ENCODE measurements around the gene VPS35L. TPM values are rescaled to one million over a fixed set of nuclear protein-coding genes. Genes with fewer than 3 reads are reported as not detected.

VPS35L gene
- total RNA-seq, 2 experiments from 2014 or later, result 25.8 to 28.3 TPM

DNA sequence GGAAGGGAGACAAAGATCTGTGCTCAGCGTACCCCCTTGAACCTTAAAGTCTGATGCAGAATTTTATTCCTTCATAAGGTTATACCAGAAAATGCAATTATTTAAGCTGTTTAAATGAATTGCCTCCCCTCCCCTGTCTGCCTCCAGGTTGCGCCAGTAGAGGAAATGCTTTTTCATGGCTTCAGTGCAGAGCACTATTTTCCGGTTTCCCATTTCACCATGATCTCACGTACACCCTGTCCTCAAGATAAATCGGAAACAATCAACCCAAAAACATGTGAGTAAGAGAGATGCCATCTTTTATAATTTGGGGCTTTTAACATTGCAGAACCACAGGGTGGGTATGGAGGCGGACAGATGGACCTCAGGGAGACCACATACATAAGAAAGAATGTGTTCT is 178.0 kb downstream of the VPS35L start:
- Mint-ChIP-seq H3K4me3 (no peak overlapping the region), H3K27ac (no peak overlapping the region), H3K9me3 (no peaks in the 10 kb centered on the region), H3K4me1 (ENCODE audit: low read depth) (no peaks in the 10 kb centered on the region), H3K36me3 (ENCODE audit: low read depth) (no peaks in the 10 kb centered on the region), H3K27me3 (no peaks in the 10 kb centered on the region)
- ChIA-PET CTCF (interaction anchor here (0.6 kb wide), 1 partner anchor 12 kb away, joined by 3 read pairs; no protein-coding TSS in a partner anchor), POLR2A (no interaction called here)
- no peak for DNase-seq
- no peak for ATAC-seq (ENCODE audit: poor library complexity)
- no peak overlapping the region for H3K27ac ChIP-seq (ENCODE audit: low read depth in 1 of 2, low read length in 2 of 2)
- intact Hi-C loops (cut with DNase I, micrococcal nuclease), result no loop called here
- TF ChIP-seq, protein P1, sequence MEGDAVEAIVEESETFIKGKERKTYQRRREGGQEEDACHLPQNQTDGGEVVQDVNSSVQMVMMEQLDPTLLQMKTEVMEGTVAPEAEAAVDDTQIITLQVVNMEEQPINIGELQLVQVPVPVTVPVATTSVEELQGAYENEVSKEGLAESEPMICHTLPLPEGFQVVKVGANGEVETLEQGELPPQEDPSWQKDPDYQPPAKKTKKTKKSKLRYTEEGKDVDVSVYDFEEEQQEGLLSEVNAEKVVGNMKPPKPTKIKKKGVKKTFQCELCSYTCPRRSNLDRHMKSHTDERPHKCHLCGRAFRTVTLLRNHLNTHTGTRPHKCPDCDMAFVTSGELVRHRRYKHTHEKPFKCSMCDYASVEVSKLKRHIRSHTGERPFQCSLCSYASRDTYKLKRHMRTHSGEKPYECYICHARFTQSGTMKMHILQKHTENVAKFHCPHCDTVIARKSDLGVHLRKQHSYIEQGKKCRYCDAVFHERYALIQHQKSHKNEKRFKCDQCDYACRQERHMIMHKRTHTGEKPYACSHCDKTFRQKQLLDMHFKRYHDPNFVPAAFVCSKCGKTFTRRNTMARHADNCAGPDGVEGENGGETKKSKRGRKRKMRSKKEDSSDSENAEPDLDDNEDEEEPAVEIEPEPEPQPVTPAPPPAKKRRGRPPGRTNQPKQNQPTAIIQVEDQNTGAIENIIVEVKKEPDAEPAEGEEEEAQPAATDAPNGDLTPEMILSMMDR (IDR thresholded peaks at IDR 0.05), result no peak
- no peaks in the 10 kb centered on the region for H3K36me3 ChIP-seq (ENCODE audit: insufficient read depth, low read length)
- no peak overlapping the region for H3K4me3 ChIP-seq (ENCODE audit: low read length)
- no peaks in the 10 kb centered on the region for H3K9me3 ChIP-seq (ENCODE audit: control insufficient read depth in 1 of 2, insufficient read depth in 1 of 2, low read length in 2 of 2)
- H3K4me1 ChIP-seq (ENCODE audit: insufficient read depth, low read length), result no peaks in the 10 kb centered on the region
- H3K27me3 ChIP-seq (ENCODE audit: control insufficient read depth in 1 of 2, insufficient read depth in 2 of 2, low read length in 2 of 2), result no peaks in the 10 kb centered on the region

DNA sequence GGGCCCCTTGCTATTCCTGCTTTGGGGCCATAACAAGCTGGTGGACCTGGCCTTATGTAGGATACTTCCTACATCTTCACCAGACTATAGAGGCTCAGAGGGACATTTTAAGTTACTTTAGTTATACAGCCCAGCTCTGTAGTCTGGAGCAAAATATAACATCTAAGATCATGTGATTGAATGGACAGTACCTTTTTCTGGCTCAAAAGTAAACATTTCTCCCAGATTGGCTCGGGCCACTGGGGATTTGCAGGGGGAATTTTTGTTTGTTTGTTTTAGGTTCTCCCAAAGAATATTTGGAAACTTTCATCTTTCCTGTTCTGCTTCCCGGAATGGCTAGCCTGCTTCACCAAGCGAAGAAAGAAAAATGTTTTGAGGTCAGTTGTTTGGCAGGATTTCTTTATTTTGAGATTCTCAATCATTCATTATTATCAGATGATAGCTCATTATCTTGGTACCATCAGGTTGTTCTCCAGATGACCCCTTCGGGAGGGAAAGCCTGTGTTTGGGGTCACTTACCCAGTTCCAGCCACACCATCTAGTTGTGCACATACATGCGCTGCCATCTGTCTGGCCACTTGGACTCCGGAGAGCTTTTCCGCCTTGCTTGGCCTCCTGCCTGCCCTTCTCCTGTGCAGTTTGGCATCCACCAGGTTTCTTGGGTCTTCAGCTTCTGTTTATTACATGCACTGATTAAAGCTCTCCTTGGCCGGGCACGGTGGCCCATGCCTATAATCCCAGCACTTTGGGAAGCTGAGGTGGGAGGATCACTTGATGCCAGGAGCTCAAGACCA is 179.8 kb downstream of the VPS35L start:
- CTCF ChIA-PET, result no interaction called here
- Histone ChIP-seq H3K27ac (ENCODE audit: low read depth in 1 of 2, low read length in 2 of 2) (no peak overlapping the region), H3K4me1 (ENCODE audit: insufficient read depth, low read length) (no peaks in the 10 kb centered on the region), H3K36me3 (ENCODE audit: insufficient read depth, low read length) (no peaks in the 10 kb centered on the region), H3K4me3 (ENCODE audit: low read length) (no peak overlapping the region), H3K9me3 (ENCODE audit: control insufficient read depth in 1 of 2, insufficient read depth in 1 of 2, low read length in 2 of 2) (no peaks in the 10 kb centered on the region), H3K27me3 (ENCODE audit: control insufficient read depth in 1 of 2, insufficient read depth in 2 of 2, low read length in 2 of 2) (no peaks in the 10 kb centered on the region)
- POLR2A ChIA-PET, result no interaction called here
- ATAC-seq (ENCODE audit: poor library complexity) (no peak), DNase-seq (no peak)
- H3K9me3 Mint-ChIP-seq, result no peaks in the 10 kb centered on the region
- H3K36me3 Mint-ChIP-seq (ENCODE audit: low read depth), result no peaks in the 10 kb centered on the region
- no peaks in the 10 kb centered on the region for H3K4me1 Mint-ChIP-seq (ENCODE audit: low read depth)
- no peak overlapping the region for H3K27ac Mint-ChIP-seq
- no peaks in the 10 kb centered on the region for H3K27me3 Mint-ChIP-seq
- no peak overlapping the region for H3K4me3 Mint-ChIP-seq
- TF ChIP-seq, protein P1 (IDR thresholded peaks at IDR 0.05), result no peak
- intact Hi-C loops (cut with DNase I, micrococcal nuclease), result no loop called here

DNA sequence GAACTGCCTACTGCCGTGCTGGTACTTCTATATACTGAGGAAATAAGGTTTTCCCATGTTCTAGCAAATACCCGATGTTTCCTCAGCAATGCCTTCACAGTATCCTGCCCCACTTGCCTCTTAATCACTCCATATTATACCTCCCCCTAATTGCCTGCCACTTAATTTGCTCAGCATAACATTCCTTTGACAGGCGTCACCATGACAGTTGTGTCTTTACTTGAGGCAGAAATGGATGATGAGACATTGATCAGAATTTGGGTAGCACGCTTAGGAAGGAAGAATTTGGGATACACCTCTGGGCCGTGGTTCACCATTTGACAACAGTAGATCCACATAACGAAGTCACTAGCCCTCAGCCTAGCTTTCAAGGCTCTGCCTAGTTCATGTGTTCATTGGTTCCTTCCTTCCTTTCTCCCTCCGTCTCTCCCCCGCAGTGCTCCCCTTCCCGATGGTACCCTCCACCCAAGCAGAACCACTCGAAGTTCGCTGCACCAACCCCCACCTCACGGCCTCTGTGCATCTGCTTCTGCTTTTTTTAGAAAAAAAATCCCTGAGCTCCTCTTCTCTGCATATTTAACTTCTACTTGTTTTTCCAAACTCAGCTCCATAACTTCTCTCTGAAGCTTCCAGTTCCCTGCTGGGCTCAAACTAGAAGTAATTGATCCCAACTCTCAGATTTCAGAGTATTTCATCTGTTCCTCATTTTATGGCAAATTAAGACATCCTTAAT is 182.0 kb downstream of the VPS35L start:
- Histone ChIP-seq H3K36me3 (ENCODE audit: insufficient read depth, low read length) (no peaks in the 10 kb centered on the region), H3K9me3 (ENCODE audit: control insufficient read depth in 1 of 2, insufficient read depth in 1 of 2, low read length in 2 of 2) (no peaks in the 10 kb centered on the region), H3K27me3 (ENCODE audit: control insufficient read depth in 1 of 2, insufficient read depth in 2 of 2, low read length in 2 of 2) (no peaks in the 10 kb centered on the region), H3K4me1 (ENCODE audit: insufficient read depth, low read length) (no peaks in the 10 kb centered on the region), H3K27ac (ENCODE audit: low read depth in 1 of 2, low read length in 2 of 2) (no peak overlapping the region), H3K4me3 (ENCODE audit: low read length) (no peak overlapping the region)
- Mint-ChIP-seq H3K27me3 (no peaks in the 10 kb centered on the region), H3K27ac (no peak overlapping the region), H3K36me3 (ENCODE audit: low read depth) (no peaks in the 10 kb centered on the region), H3K4me3 (no peak overlapping the region), H3K4me1 (ENCODE audit: low read depth) (no peaks in the 10 kb centered on the region), H3K9me3 (no peaks in the 10 kb centered on the region)
- DNase-seq (no peak), ATAC-seq (ENCODE audit: poor library complexity) (no peak)
- ChIA-PET POLR2A (no interaction called here), CTCF (no interaction called here)
- intact Hi-C loops (cut with DNase I, micrococcal nuclease), result no loop called here
- TF ChIP-seq, protein P1 (IDR thresholded peaks at IDR 0.05), result no peak

Measured in CD4-positive, alpha-beta T cell (primary cell).